ENCODE data around the gene MAEA.

MAEA gene

DNA sequence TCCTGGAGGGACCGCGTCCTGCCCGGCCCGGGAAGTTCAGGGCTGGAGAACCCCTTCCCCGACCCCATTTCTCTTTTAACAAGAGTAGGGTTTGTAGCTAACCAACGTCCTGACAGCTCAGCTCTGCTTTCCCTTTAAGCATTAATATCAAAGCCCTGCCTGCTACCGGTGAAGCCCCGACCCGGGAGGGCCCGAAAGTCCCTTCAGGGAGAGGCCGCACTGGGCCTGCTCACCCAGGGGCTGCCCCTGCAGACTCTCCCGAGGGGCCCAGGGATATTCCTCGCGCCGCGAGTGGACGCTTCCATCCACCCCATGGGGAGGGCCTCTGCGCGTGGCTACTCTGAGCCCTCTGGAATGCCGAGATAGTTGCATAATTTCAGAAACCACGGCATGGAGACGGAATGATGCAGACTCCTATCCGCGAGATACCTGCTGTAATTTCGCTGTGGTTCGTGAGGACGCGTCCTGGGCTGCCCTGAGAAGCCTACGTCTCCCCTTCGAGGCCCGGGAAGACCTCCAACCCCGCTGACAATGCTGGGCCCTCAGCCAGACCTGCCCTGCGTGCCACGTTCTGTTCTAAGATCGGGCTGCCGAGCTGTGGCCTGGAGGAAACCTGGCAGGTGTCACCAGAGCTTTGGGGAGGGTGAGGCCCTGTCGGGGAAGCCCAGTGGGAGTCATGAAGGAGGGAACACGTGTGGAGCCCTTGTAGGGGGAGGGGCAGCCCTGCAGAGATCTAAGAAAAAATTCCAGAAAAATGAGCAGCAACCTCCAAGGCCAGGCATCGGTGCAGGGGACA lies 39.8 kb upstream of the MAEA start:
- DNase-seq, result peak; percentile 59 to 63

DNA sequence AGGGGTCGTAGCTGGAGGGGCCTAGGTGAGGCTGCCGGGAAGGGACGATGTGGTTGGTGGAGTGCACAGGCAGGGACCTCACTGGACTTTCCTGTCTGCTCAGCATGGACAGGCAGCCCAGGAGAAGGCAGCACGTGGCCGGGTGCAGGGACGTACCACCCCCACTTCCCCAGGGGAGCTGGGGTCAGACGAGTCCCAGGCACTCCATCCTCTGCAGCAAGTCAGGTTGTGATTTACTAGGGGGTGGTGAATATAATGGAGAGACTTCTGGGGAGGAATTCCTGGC lies 39.2 kb upstream of the MAEA start:
- no peak for DNase-seq

DNA sequence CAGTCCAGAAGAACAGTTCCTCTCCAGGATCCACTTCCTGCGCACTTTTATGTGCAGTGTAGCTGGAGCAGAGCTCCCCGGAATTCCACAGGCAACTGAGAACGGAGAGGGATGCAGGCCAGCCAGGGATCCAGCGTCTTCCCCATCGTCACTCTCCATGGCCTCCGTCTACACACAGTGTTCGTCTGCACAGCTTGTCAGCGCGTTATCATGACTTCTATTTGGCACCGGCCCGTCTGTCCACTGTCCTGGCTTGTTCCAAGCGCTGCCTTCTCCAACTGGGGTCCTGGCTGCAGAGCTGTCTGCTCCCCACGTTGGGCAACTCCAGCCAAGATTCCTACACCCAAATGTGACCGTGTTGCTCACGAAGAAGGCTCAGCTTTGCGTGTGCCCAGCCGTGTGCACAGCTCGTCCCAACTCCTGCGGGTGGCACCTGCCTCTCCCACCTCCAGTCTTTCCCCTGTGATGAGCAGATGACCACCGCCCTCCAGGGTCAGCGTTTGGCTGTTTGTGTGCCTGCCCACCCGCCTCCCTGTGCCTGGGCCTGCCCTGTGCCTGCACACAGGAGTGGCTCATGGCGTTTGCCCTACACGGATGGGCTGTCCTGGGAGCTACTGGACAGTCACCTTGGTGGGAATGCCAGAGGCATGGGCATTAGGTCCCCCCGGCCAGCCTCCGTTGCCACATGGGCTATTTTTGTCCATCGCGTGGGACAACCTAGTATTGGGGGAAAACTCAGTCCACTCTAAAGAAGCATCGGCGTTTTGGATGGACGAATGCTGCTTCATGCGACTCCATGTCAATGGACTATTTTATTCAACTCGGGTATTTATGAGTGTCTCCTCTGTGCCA lies 38.5 kb upstream of the MAEA start:
- no peak for DNase-seq

DNA sequence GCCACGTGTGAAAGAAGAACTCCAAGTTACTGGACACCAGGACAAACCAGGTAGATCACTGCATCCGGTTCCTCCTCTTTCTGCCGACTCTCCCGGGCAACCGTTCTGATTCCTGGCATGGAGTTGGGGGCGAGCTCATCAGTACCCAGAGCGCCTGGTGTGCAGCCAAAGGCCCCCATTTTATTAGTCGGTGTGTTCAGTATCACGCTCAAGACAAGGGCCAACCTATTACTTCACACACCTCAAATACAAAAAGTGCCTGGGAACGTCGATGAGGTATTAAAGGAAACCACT lies 38.0 kb upstream of the MAEA start:
- no peak for DNase-seq

DNA sequence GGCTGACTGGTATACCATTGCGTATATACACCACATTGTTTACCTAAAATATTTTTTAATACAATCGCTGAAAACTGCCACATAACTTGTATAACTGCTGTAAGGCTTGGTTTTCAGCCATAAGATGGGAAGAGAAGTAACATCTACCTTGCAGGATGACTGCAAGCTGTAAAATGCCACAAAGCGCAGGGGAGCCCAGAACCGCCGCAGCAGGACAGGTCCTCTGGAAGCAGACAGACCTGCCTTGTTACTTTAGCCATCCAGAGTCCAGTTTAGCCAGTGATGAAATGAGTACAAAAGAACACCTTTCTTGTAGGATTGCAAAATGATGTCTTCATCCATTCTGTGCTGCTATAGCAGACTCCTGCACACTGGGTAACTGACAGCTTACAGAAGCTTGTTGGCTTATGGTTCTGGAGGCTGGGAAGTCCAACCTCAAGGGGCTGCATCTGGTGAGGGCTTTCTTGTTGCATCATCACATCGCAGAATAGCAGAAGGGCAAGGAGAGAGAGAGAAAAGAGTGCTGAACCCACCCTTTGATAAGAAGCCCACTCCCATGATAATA lies 36.7 kb upstream of the MAEA start:
- no peak for DNase-seq

DNA sequence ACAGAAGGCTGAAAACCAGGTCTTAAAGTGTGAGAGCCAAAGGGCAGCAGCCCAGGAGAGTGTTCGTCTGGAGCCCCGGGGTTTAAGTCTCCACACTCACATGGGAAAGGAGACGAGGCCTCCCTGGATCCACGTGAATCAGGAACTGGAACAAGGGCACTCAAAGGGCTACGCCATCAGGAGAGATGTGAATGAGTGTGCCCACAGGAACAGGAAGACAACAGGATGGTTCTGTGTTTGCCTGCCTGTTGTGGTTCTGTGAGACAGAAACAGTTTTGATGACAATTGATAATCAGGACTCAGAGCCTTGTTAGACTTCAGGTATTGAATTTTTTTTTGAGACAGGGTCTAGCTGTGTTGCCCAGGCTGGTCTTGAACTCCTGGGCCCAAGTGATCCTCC lies 35.9 kb upstream of the MAEA start:
- DNase-seq, result no peak

DNA sequence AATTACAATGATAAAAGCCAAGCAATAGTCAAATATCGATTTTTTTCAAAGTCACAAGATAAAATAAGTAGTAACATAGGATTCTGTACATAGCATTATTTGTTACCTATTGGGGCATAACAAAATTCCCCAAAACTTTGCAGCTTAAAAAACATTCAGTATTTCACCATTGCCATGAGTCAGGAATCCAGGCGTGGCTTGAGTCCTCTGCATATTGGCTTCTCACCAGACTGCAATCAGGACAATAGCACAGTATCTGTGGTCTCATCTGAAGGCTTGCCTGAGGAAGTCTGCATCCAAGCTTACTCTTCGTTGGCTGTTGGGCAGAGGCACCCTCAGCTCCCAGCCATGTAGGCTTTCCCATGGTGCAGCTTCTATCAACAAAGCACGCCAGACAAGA lies 34.5 kb upstream of the MAEA start:
- no peak for DNase-seq

DNA sequence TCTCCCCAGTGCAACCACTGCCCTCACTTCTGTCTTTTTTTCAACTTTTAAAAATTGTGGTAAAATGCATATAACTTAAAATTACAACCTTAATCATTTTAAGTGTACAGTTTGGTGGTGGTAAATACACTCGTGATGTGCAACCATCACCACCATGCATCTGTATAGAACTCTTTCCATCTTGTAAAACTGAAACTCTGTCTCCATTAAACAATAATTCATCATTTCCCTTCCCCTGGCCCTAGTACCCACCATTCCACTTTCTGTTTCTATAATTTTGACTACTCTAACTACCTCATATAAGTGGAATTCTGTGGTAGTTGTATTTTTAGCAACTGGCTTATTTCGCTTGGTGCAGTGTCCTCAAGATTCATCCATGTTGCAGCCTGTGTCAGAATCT lies 34.0 kb upstream of the MAEA start:
- no peak for DNase-seq

DNA sequence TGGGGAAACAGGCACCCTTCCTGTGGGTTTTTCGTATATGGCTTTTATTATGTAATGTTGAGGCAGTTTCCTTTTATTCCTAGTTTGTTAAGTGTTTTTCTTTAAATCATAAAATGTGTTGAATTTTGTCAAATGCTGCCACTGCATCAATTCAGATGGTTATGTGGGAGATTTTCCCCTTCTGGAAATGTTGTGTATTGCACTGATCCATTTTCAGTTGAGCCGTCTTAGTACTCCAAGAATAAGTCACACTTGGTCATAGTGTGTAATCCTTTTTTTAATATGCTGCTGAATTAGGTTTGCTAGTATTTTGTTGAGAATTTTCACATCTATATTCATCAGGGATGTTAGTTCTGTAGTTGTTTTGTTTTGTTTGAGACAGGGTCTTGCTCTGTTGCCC lies 31.2 kb upstream of the MAEA start:
- no peak for DNase-seq

DNA sequence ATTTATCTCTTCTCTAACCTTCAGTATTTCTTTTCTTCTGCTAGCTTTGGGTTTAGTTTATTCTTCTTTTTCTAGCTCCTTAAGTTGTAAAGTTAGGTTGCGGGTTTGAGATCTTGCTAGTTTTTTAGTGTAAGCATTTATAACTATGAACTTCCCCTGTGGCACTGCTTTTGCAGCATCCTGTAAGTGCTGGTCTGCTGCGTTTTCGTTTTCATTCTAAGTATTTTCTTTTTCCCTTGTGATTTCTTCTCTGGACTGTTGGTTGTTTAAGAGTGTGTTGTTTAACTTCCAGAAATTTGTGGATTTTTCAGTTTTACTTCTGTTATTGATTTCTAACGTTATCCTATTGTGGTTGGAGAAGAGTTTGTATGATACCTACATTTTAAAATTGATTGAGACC lies 29.7 kb upstream of the MAEA start:
- DNase-seq, result no peak

DNA sequence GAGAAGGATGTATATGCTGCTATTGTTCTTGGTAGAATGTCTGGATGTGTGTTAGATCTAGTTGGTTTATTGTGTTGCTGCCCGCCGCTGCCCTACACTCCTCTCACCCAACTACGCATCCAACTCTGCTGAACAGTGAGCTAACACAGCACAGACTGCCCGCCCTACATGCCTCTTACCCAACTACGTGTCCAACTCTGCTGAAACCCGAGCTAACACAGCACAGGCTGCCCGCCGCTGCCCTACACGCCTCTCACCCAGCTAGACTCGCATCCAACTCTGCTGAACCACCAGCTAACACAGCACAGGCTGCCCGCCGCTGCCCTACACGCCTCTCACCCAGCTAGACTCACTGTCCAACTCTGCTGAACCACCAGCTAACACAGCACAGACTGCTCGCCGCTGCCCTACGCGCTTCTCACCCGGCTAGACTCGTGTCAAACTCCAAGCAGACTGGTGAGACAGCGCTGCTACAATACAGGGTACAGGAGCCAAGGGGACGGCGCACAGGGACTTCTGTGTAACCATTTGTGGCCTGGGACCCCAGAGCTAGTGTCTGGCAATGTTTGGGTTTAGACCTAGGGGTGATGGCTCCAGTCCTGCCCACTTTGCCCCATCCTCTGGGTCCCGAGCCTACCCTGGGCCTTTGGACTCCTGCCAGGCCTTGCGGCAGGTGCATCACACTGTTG lies 29.1 kb upstream of the MAEA start:
- DNase-seq, result no peak

DNA sequence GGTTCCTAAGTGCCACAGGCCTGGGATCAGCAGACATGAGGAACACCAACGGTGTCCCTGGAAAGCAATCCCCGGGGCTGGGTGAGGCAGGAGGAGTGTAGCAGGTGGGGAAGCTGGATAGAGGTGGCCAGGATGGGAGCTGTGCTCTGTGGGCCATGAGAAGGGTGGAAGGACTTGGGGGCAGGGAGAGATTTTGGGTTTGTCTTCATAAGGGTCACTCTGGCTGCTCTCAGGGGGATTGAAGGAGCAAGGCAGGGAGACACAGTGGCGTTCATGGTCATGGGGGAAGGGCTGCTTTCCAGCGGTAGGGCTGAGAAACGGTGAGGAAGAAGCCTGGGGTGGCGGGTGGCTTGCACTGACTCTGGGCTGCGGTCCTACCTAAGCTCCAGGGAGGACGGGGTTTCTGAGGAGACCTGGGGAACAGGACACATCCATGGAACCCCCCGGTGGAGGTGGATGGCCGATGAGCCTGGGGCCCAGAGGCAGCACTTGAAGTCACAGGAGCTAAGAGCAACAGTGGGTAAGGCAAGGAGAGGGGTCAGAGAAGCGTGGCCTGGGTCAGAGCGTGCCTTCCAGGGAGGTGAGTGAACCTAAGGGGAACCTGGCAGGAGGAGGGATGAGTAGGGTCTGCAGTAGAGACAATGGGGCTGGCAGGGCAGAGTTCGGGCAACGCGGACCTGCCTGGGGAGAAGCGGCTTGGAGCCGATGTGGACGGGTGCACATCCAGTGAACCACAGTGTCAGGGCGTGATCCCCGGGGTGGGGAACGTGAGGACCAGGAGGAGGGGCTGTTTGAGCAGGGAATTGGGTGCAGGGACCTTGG lies 28.4 kb upstream of the MAEA start:
- no peak for DNase-seq

DNA sequence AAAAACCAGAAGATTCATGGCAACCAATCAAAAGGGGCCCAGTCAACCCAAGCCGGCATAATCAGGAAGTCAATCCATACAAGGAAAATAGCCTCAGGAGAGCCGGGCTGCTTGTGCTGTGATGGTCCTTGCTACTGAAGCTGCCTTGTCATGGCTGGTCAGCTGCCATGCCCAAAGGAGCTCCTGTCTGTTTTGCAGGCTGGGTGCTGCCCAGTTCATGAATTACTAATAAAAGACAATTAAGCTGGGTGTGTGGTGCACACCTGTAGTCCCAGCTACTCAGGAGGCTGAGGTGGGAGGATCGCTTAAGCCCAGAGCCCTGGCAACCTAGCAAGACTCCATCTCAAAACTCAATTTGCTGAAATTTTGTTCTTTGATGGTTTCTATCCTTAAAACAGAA lies 24.7 kb upstream of the MAEA start:
- DNase-seq, result no peak

DNA sequence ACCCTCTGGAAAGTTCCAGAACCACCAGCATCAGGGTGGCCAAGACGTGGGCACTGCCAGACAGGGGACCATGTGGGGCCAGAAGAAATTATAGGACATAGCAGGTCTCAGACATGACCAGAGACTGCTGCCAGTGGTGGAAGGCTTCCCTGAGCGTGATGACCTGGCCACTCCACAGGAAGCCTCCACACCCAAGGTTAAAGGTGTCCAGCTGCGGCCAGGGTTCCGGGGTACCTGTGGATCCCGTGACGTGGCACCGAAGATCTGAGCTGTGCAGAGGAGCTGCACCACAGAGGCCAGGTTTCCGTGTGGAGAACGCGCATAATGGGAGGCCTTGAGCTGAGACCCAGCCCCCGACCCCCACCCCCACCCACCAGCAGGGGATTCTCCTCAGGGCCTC lies 24.3 kb upstream of the MAEA start:
- no peak for DNase-seq

DNA sequence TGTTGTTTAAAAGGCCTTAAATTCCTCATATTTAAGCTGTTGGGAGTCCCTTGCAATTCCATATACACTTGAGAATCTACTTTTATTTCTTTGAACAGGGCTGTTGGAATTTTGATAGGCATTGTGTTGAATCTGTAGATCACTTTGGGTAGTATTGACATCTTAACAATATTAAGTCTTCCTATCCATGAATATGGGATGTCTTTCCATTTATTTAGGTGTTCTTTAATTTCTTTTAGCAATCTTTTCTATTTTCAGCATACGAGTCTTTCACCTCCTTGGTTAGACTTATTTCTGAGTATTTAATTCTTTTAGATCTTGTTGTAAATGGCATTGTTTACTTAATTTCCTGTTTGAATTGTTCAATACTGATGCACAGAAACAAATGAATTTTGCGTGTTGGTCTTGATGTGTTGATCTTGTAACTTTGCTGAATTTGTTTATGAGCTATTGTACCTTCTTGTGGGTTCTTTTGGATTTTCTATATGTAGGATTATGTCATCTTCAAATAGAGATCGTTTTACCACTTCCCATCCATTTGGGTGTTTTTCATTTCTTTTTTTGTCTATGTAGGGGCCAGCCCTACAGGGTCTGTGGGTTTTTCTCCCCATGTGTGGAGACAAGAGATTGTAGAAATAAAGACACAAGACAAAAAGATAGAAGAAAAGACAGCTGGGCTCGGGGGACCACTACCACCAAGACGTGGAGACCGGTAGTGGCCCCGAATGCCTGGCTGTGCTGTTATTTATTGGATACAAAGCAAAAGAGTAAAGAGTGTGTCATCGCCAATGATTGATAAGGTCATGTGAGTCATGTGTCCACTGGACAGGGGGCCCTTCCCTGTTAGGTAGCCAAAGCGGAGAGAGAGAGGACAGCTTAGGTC lies 22.6 kb upstream of the MAEA start:
- no peak for DNase-seq

DNA sequence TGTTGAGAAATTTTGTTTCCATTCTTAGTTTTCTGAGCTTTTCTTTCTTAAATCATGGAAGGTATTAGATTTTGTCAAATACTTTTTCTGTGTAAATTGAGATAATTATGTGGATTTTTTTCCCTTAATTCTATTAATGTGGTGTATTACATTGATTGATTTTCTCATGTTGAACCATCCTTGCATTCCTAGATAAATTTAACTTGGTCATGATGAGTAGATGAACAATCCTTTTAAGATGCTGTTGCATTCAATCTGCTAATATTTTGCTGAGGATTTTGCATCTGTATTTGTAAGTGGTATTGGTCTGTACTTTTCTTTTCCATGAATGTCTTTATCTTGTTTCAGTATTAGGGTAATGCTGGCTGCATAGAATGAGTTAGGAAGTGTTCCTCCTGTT lies 20.5 kb upstream of the MAEA start:
- DNase-seq, result no peak

DNA sequence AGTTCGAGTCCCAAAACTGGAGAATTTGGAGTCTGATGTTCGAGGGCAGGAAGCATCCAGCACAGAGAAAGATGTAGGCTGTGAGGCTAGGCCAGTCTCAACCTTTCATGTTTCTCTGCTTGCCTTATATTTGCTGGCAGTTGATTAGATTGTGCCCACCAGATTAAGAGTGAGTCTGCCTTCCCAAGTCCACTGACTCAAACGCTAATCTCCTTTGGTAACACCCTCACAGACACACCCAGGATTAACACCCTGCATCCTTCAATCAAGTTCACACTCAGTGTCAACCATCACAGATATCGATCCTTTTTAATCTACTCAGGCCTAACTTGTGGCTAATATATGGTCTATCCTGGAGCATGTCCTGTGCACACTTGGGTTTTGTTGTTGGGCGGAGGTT lies 18.0 kb upstream of the MAEA start:
- DNase-seq, result no peak

DNA sequence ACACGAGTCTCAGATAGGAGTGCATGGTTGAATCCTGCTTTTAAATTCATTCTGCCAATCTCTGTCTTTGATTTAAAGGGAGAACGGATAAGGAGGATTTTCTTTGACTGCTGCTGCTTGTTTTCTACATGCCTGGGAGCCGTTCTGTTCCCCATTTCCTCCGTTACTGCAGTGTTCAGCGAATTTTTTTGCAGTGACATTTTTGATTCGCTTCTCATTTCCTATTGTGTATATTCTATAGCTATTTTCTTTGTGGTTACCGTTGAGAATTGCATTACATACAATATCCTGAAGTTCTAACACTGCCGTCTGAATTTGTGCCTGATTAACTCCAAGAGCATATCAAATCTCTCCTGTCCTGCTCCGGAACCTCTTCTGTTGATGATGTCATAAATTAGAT lies 14.8 kb upstream of the MAEA start:
- no peak for DNase-seq

DNA sequence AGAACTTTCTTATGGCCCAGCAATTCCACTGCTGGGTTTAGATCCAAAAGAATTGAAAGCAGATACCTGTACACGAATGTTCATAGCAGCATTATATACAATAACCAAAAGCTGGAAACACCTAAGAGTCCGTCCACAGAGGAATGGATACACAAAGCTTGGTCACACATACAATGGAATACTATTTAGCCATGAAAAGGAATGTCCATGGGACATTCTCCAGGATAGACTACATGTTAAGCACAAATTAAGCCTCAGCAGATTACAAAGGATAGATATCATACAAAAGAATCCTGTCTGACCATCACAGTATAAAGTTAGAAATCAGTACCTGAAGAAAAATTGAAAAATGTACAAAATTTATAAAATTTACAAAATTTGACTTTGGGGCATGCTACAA lies 12.7 kb upstream of the MAEA start:
- DNase-seq, result no peak

DNA sequence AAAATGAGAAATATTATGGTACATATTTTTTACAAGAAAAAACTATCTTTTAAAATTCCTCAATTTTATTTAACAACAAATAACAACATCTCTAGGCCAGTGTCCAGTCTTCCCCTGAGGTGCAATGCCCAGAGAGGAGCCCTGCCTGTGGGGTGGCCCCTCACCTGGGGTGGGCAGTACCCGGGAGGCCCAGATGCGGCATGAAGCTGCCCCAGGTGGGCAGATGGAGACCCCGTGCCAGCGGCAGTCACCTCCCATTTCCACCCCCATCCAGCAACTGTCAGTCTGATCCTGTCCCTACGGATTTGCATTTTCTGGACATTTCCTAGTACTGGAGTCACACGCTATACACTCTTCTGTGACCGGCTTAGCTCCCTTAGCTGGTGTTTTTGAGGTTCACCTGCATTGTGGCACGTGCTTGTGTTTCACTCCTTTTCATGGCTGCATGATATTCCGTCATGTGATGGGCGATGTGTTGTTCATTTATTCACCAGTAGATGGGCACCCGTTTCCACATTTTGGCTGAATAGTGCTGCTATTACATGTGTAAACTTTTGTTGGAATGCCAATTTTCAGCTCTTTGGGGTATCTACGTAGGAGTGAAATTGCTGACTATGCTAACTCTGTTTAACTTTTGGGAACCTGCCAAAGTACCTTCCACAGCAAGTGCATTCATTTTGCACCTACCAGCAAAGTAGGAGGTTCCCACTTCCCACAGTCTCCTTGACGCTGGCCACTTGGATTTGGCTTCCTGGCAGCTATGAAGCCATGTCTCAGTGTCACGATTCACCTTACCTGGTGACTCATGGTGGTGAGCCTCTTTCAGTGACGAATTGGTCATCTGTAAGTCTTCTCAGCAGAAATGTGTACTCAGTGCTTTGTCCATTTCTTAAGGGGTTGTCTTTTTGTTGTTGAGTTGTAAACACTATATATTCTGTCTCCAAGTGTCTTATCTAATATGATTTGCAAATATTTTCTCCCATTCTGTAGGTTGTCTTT lies 11.7 kb upstream of the MAEA start:
- no peak for DNase-seq

DNA sequence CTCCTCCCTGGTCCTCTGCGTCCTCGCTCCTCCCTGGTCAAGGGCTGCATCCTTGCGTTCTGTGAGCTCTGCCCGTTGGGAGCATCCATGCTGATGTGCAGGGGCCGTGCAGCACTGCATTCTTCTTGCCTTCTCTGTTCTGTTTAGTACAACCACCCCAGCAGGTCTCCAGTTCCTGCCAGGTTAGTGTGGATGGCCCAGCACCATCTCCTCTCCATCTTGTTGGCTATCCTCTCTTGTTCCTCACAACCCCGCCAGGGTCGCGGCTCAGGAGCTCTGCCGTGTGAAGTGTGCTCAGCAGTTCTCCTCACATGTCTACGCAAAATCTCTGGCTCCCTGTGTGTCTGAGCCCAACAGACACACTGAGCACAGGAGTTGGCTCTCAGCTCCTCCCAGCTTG lies 10.4 kb upstream of the MAEA start:
- no peak for DNase-seq
